Ammon's horn (tissue), 1 donor: ENCODE results near the gene DNMT3A.

ENCODE experiments used
- DNase-seq: peaks from one replicate; pipeline ENCODE4 v3.0.0-alpha.2; 2016; ENCODE audit warnings: low spot score

The DNMT3A gene

GRCh38 chr2:25257032-25257552 is 84.6 kb downstream of the DNMT3A start:
- DNase-seq, result peak; percentile 75

- no peak for DNase-seq
Measured at GRCh38 chr2:25256488-25256875, 85.2 kb downstream of the DNMT3A start.

- no peak for DNase-seq
Measured at GRCh38 chr2:25255745-25256487, 85.8 kb downstream of the DNMT3A start.

- DNase-seq, result no peak
Measured at GRCh38 chr2:25254961-25255360, 86.8 kb downstream of the DNMT3A start.

- DNase-seq, result no peak
Measured at GRCh38 chr2:25253153-25253626, 88.5 kb downstream of the DNMT3A start.

GRCh38 chr2:25252291-25253152 is 89.2 kb downstream of the DNMT3A start:
- no peak for DNase-seq

- DNase-seq, result peak; percentile 58
Measured at GRCh38 chr2:25251422-25252273, 90.1 kb downstream of the DNMT3A start.

GRCh38 chr2:25251071-25251421 is 90.7 kb downstream of the DNMT3A start:
- no peak for DNase-seq

GRCh38 chr2:25250331-25251070 is 91.2 kb downstream of the DNMT3A start:
- peak; percentile 69 for DNase-seq

GRCh38 chr2:25249785-25250184 is 91.9 kb downstream of the DNMT3A start:
- no peak for DNase-seq

GRCh38 chr2:25247792-25248512 is 93.8 kb downstream of the DNMT3A start:
- DNase-seq, result no peak

- DNase-seq, result no peak
Measured at GRCh38 chr2:25246558-25247290, 95.0 kb downstream of the DNMT3A start.

GRCh38 chr2:25246001-25246400 is 95.7 kb downstream of the DNMT3A start:
- DNase-seq, result no peak

GRCh38 chr2:25245141-25245540 is 96.6 kb downstream of the DNMT3A start:
- no peak for DNase-seq

GRCh38 chr2:25243995-25244394 is 97.7 kb downstream of the DNMT3A start:
- no peak for DNase-seq

GRCh38 chr2:25241452-25241851 is 100.3 kb downstream of the DNMT3A start:
- DNase-seq, result no peak

GRCh38 chr2:25240636-25241035 is 101.1 kb downstream of the DNMT3A start:
- no peak for DNase-seq

GRCh38 chr2:25238920-25239319 is 102.8 kb downstream of the DNMT3A start:
- no peak for DNase-seq

GRCh38 chr2:25237764-25238163 is 104.0 kb downstream of the DNMT3A start:
- DNase-seq, result no peak

GRCh38 chr2:25236736-25237135 is 105.0 kb downstream of the DNMT3A start:
- no peak for DNase-seq
